ENCODE results near the gene CFAP77.

- TF ChIP-seq CTCF (IDR thresholded peaks at IDR 0.05) (no peak), POLR2A (IDR thresholded peaks at IDR 0.05) (no peak)
Observed at GRCh38 chr9:132383462-132383883, 26.5 kb upstream of the CFAP77 start.
